Right lobe of liver (tissue), 6 donors: Measurements from ENCODE around the gene TRAPPC3. TPM values are rescaled to one million over a fixed set of nuclear protein-coding genes. Genes with fewer than 3 reads are reported as not detected.

Experiments used
- ATAC-seq, 4 donors: fragments of 200-7000 bp; cut with Tn5 transposase; one replicate each; pipeline ENCODE4 v1.9.1; 2020; ENCODE audit warnings: mild to moderate bottlenecking in 4 of 4, moderate library complexity in 4 of 4
- DNase-seq, 3 donors: peaks; one replicate each; pipeline ENCODE4 v3.0.0-alpha.2; 2020
- H3K27ac ChIP-seq, 3 donors: fragments of 200-600 bp; one replicate each; pipeline ENCODE4 v1.8.0; 2022
- H3K27me3 ChIP-seq, 2 donors: fragments of 200-600 bp; one replicate each; pipeline ENCODE4 v1.8.0; 2022
- H3K36me3 ChIP-seq, 4 donors: fragments of 200-600 bp; sonication (generic) in 1 of 4; one replicate each; pipeline versions ENCODE4 v1.5.1 to v1.8.0; 2017 to 2022; ENCODE audit warnings: control low read depth in 1 of 4
- H3K4me1 ChIP-seq, 4 donors: fragments of 200-600 bp; sonication (generic) in 1 of 4; one replicate each; pipeline versions ENCODE4 v1.5.1 to v1.8.0; 2017 to 2022; ENCODE audit warnings: control low read depth in 1 of 4
- H3K4me3 ChIP-seq, 3 donors: fragments of 200-600 bp; one replicate each; pipeline ENCODE4 v1.8.0; 2022
- H3K9me3 ChIP-seq, 4 donors: fragments of 200-600 bp; sonication (generic) in 1 of 4; one replicate each; pipeline versions ENCODE4 v1.5.1 to v1.8.0; 2017 to 2022; ENCODE audit warnings: control low read depth in 1 of 4
- POLR2A ChIP-seq: fragments of 450-650 bp; IDR thresholded peaks from one replicate; pipeline ENCODE4 v1.6.1; 2017; ENCODE audit warnings: antibody characterized with exemption, mild to moderate bottlenecking
- WGBS: methylation state at CpG from one replicate; pipeline ENCODE4 v1.1.6; 2018; ENCODE audit warnings: low coverage, low lambda C conversion rate; ENCODE audit not compliant: insufficient coverage; ENCODE audit errors: missing lambda C conversion rate; 5-methylcytosine and 5-hydroxymethylcytosine counted together
- intact Hi-C, 2 donors: fragments of 100-400 bp; cut with DNase I; formaldehyde crosslinking; loops; one replicate each; pipeline versions ENCODE4 v1.11.2 to v1.14.1; 2022
- total RNA-seq, 6 experiments: library from RNA; depleted of rRNA in 2 of 6; stranded (reverse); fragments of >200 nt in 2 of 6; fragmentation: NEBNext Ultra II Directional in 3 of 6; extraction: Animal tissue kit (Norgen Biotek cat#: 25700) in 3 of 6; gene quantifications; one replicate each; pipeline versions ENCODE4 v1.1.0 to v1.2.4, GENCODE V29; 2016 to 2023
- TF ChIP-seq, protein P1 (sequence below), 4 donors: fragments of 200-600 bp in 3 of 4; fragments of 450-650 bp in 1 of 4; IDR thresholded peaks; one replicate each; pipeline versions ENCODE4 v1.5.1 to v1.8.0; 2016 to 2022; ENCODE audit warnings: antibody characterized with exemption in 4 of 4, mild to moderate bottlenecking in 2 of 4
- donor health status: DM: no; HTN: yes; CAD: no.
- donor health status: DM: no; HTN: no; CAD: no.
- donor health status: DM: no; HTN: no; CAD: no.
- donor health status: DM: no; HTN: yes; CAD: no.
- donor health status: DM: no; HTN: yes; CAD: no.

TRAPPC3 gene
- total RNA-seq, 6 experiments from 2014 or later, result 26.0 to 52.4 (median 30.9) TPM

DNA sequence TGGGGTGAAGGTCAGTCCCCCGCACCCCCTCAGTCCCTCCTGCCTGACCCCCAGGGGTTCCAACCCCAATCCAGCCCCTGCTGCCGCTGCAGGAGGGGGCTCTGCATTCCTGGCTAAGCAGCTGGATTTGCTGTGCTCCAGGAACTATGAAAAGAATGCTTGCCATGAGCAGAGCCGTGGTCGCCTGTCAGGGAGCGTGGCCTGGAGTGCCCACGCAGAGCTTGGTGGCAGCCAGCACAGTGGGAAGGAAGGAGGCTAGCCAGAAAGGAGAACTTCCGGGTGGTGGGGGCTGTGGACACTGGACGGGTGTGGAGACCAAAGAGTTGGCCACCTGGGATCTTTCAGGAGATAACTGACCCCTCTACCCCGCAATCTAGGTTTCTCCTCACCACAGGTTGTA lies 29.8 kb downstream of the TRAPPC3 start:
- Histone ChIP-seq H3K36me3 (no peaks in the 10 kb centered on the region), H3K4me1 (no peaks in the 10 kb centered on the region), H3K4me3 (no peak overlapping the region), H3K27me3 (no peaks in the 10 kb centered on the region), H3K27ac (no peak overlapping the region), H3K9me3 (no peaks in the 10 kb centered on the region)
- intact Hi-C loops, result no loop called here
- 38% methylated on average over 3 of the region's 9 CpGs for WGBS
- TF ChIP-seq POLR2A, result no peak
- TF ChIP-seq, protein P1, sequence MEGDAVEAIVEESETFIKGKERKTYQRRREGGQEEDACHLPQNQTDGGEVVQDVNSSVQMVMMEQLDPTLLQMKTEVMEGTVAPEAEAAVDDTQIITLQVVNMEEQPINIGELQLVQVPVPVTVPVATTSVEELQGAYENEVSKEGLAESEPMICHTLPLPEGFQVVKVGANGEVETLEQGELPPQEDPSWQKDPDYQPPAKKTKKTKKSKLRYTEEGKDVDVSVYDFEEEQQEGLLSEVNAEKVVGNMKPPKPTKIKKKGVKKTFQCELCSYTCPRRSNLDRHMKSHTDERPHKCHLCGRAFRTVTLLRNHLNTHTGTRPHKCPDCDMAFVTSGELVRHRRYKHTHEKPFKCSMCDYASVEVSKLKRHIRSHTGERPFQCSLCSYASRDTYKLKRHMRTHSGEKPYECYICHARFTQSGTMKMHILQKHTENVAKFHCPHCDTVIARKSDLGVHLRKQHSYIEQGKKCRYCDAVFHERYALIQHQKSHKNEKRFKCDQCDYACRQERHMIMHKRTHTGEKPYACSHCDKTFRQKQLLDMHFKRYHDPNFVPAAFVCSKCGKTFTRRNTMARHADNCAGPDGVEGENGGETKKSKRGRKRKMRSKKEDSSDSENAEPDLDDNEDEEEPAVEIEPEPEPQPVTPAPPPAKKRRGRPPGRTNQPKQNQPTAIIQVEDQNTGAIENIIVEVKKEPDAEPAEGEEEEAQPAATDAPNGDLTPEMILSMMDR (IDR thresholded peaks at IDR 0.05), result no peak
- peak in 1 of 4 donors; percentile 21 for ATAC-seq
- DNase-seq, result no peak

DNA sequence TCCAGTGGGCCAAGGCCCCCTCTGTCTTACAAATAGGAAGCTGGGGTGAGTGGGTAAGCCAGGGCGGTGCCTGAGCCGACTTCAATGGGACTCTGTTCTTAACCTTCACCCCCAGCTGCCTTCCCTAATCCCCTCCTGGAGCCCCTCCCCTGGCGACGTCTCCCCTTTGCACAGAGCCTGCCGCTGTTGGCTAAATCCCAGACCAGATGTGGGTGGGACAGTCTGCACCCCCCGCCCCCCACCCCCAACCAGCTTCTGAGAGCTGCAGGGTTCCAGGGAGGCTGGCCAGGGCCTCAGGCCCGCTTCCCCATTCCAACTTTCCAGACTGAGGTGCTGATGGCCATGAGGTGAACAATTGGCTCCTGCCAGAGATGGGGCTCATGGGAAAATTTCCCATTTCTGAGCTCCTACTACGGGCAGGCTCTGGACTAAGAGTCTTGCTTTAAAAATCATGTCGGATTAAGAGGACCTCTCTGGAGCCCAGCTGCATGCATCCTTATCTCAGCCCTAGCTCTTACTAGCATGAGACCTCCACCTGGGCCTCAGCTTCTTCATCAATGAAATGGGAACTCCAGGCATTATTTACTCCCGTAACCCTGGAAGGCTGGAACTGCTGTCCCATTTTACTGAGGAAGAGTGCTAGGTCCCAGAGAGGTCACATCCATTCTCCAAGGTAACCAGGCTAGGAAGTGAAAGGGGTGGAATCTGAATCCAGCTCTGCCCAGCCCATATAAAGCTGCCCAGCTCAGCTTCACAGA lies 30.7 kb downstream of the TRAPPC3 start:
- intact Hi-C loops, result no loop called here
- Histone ChIP-seq H3K27ac (no peak overlapping the region), H3K4me1 (no peaks in the 10 kb centered on the region), H3K4me3 (no peak overlapping the region), H3K36me3 (no peaks in the 10 kb centered on the region), H3K9me3 (no peaks in the 10 kb centered on the region), H3K27me3 (no peaks in the 10 kb centered on the region)
- WGBS, result 56% methylated on average over 4 of the region's 10 CpGs
- TF ChIP-seq, protein P1 (IDR thresholded peaks at IDR 0.05), result no peak
- no peak for TF ChIP-seq POLR2A
- DNase-seq, result no peak
- no peak for ATAC-seq

DNA sequence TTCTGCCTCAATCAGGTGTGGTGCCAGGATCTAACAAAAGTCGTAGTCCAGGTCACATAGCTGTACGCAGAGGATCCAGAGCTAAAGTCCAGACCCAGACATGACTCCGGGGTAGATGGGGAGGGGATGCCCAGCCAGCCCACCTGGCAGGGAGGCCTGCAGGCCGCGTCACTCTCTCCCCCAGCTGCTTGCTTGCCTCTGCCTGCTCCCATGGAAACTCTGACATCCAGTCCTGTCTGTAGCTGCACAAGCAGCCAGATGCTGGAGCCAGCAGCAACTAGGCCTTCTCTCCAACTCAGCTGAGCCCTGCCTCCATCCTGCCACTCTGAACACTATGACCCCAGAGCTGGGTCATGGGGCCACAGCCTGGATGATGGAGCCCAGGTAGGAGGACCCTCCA lies 32.4 kb downstream of the TRAPPC3 start:
- WGBS, result no CpG with 5 or more reads among the region's 5 CpGs
- no peak overlapping the region for H3K27ac ChIP-seq

DNA sequence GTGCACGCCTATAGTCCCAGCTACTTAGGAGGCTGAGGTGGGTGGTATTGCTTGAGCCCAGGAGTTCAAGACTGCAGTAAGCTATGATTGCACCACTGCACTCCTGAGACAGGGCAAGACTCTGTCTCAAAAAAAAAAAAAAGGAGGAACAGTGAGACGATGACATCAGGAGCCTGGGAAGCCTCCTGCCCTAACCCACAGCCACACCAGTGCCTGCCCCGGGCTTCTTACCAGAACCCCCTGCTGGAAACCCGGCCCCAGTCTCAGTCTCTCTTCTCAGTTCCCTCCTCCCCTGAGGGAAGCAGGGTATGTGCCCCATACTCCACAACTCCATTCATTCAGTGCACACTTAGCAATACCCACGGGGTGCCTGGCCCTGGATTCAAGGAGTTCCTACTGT lies 33.4 kb downstream of the TRAPPC3 start:
- intact Hi-C loops, result no loop called here
- Histone ChIP-seq H3K36me3 (no peaks in the 10 kb centered on the region), H3K4me1 (no peaks in the 10 kb centered on the region), H3K4me3 (no peak overlapping the region), H3K9me3 (no peaks in the 10 kb centered on the region), H3K27ac (no peak overlapping the region), H3K27me3 (no peaks in the 10 kb centered on the region)
- ATAC-seq, result peak in 2 of 4 donors; percentile 39 to 40
- TF ChIP-seq, protein P1 (IDR thresholded peaks at IDR 0.05), result no peak
- TF ChIP-seq POLR2A, result no peak
- DNase-seq, result no peak
- 36% methylated on average over 4 of the region's 5 CpGs for WGBS

More for the DNA sequence above, 32.4 kb downstream of the TRAPPC3 start:
- DNase-seq, result no peak
- intact Hi-C loops, result no loop called here
- Histone ChIP-seq H3K4me3 (no peak overlapping the region), H3K36me3 (no peaks in the 10 kb centered on the region), H3K4me1 (no peaks in the 10 kb centered on the region), H3K9me3 (no peaks in the 10 kb centered on the region), H3K27me3 (no peaks in the 10 kb centered on the region)
- ATAC-seq, result no peak
- no peak for TF ChIP-seq POLR2A
- TF ChIP-seq, protein P1 (IDR thresholded peaks at IDR 0.05), result no peak
